ENCODE results near the gene CSNK1G1. TPM values are rescaled to one million over a fixed set of nuclear protein-coding genes. Genes with fewer than 3 reads are reported as not detected.

CSNK1G1 gene
- total and polyA plus RNA-seq, 2 donors: 7.3 to 11.8 TPM

DNA sequence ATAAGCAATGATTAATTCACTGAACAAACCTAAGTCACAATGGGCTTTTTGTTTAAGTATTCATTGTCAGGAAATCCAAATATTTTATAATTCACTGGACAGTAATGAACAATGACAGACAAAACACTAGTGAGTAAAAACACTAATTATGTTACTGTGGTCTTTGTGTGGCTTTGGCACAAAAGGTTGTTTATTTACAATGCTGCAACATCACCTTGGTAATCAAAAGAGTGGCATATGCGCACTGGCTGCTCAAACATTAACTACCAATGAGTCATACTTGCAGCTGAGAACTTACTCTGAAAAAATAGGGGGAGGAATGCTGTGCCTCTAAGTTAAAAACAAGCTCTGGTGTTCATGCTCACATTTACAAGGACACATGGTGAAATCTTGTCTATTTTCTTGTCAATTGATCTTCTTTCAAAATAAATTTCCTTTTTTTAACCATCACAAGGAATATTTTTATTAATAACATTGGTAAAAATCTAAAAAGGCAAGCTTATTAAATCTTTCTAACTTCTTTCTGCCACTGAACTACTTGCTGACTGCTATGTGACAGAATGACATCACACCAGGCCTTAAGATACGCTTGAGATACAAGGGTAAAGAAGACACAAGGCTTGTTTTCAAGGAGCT is 107.9 kb downstream of the CSNK1G1 start:
- Histone ChIP-seq H3K27ac (ENCODE audit: low read depth in 1 of 2, low read length in 1 of 2) (no peak overlapping the region), H3K4me3 (ENCODE audit: low read length in 2 of 2) (no peak overlapping the region), H3K36me3 (ENCODE audit: control insufficient read depth in 2 of 2, insufficient read depth in 2 of 2, low read length in 1 of 2) (peaks cover 0 to 6% of the 10 kb centered on the region in 2 donors), H3K9me3 (ENCODE audit: control insufficient read depth in 2 of 2, insufficient read depth in 1 of 2, low read length in 1 of 2) (no peaks in the 10 kb centered on the region), H3K4me1 (ENCODE audit: control insufficient read depth in 2 of 2, insufficient read depth in 2 of 2, low read length in 2 of 2) (no peaks in the 10 kb centered on the region), H3K27me3 (ENCODE audit: control insufficient read depth in 2 of 2, insufficient read depth in 1 of 2, low read length in 1 of 2) (no peaks in the 10 kb centered on the region)
- 97% methylated on average over 2 of the region's 2 CpGs for WGBS
- no peak for DNase-seq (ENCODE audit: low read depth in 6 of 9, low spot score in 9 of 9)

GRCh38 chr15:64247535-64247905 is 108.5 kb downstream of the CSNK1G1 start:
- Histone ChIP-seq H3K36me3 (ENCODE audit: control insufficient read depth in 2 of 2, insufficient read depth in 2 of 2, low read length in 1 of 2) (peaks cover 0 to 6% of the 10 kb centered on the region in 2 donors), H3K9me3 (ENCODE audit: control insufficient read depth in 2 of 2, insufficient read depth in 1 of 2, low read length in 1 of 2) (no peaks in the 10 kb centered on the region), H3K27me3 (ENCODE audit: control insufficient read depth in 2 of 2, insufficient read depth in 1 of 2, low read length in 1 of 2) (no peaks in the 10 kb centered on the region), H3K4me1 (ENCODE audit: control insufficient read depth in 2 of 2, insufficient read depth in 2 of 2, low read length in 2 of 2) (no peaks in the 10 kb centered on the region), H3K27ac (ENCODE audit: low read depth in 1 of 2, low read length in 1 of 2) (no peak overlapping the region), H3K4me3 (ENCODE audit: low read length in 2 of 2) (no peak overlapping the region)
- no peak for DNase-seq (ENCODE audit: low read depth in 6 of 9, low spot score in 9 of 9)

- Histone ChIP-seq H3K4me3 (ENCODE audit: low read length in 2 of 2) (no peak overlapping the region), H3K36me3 (ENCODE audit: control insufficient read depth in 2 of 2, insufficient read depth in 2 of 2, low read length in 1 of 2) (peaks cover 0 to 6% of the 10 kb centered on the region in 2 donors), H3K27me3 (ENCODE audit: control insufficient read depth in 2 of 2, insufficient read depth in 1 of 2, low read length in 1 of 2) (no peaks in the 10 kb centered on the region), H3K4me1 (ENCODE audit: control insufficient read depth in 2 of 2, insufficient read depth in 2 of 2, low read length in 2 of 2) (no peaks in the 10 kb centered on the region), H3K27ac (ENCODE audit: low read depth in 1 of 2, low read length in 1 of 2) (no peak overlapping the region), H3K9me3 (ENCODE audit: control insufficient read depth in 2 of 2, insufficient read depth in 1 of 2, low read length in 1 of 2) (no peaks in the 10 kb centered on the region)
- 95% methylated on average over 9 of the region's 9 CpGs for WGBS
- DNase-seq (ENCODE audit: low read depth in 6 of 9, low spot score in 9 of 9): no peak
Measured at GRCh38 chr15:64246364-64247189, 109.4 kb downstream of the CSNK1G1 start.

GRCh38 chr15:64245405-64245804 is 110.6 kb downstream of the CSNK1G1 start:
- Histone ChIP-seq H3K9me3 (ENCODE audit: control insufficient read depth in 2 of 2, insufficient read depth in 1 of 2, low read length in 1 of 2) (no peaks in the 10 kb centered on the region), H3K4me3 (ENCODE audit: low read length in 2 of 2) (no peak overlapping the region), H3K4me1 (ENCODE audit: control insufficient read depth in 2 of 2, insufficient read depth in 2 of 2, low read length in 2 of 2) (no peaks in the 10 kb centered on the region), H3K27ac (ENCODE audit: low read depth in 1 of 2, low read length in 1 of 2) (no peak overlapping the region), H3K27me3 (ENCODE audit: control insufficient read depth in 2 of 2, insufficient read depth in 1 of 2, low read length in 1 of 2) (no peaks in the 10 kb centered on the region), H3K36me3 (ENCODE audit: control insufficient read depth in 2 of 2, insufficient read depth in 2 of 2, low read length in 1 of 2) (peaks cover 0 to 3% of the 10 kb centered on the region in 2 donors)
- no peak for DNase-seq (ENCODE audit: low read depth in 6 of 9, low spot score in 9 of 9)
- WGBS: over 99% methylated on average over 4 of the region's 4 CpGs

DNA sequence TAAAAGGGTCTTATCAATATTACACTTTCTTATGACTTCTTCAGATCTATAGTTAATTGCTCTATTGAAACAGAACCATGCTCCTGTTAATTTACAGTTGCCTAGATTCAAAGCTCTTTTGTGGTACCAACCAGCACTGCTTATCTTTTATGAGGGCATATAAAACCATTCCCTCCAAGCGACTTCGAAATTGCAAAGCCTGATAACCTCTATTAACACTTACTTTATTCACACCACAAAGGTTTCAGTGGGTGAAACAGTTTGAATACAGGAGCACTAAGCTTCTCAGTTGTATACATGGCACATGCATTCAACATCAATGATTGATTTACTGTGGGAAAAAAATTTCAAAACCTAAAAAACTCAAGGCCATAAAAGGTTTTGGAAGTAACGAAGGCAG is 118.3 kb downstream of the CSNK1G1 start:
- Histone ChIP-seq H3K4me3 (ENCODE audit: low read length in 2 of 2) (no peak overlapping the region), H3K4me1 (ENCODE audit: control insufficient read depth in 2 of 2, insufficient read depth in 2 of 2, low read length in 2 of 2) (no peaks in the 10 kb centered on the region), H3K27ac (ENCODE audit: low read depth in 1 of 2, low read length in 1 of 2) (no peak overlapping the region), H3K9me3 (ENCODE audit: control insufficient read depth in 2 of 2, insufficient read depth in 1 of 2, low read length in 1 of 2) (no peaks in the 10 kb centered on the region), H3K36me3 (ENCODE audit: control insufficient read depth in 2 of 2, insufficient read depth in 2 of 2, low read length in 1 of 2) (no peaks in the 10 kb centered on the region), H3K27me3 (ENCODE audit: control insufficient read depth in 2 of 2, insufficient read depth in 1 of 2, low read length in 1 of 2) (no peaks in the 10 kb centered on the region)
- 96% methylated on average over 3 of the region's 3 CpGs for WGBS
- no peak for DNase-seq (ENCODE audit: low read depth in 6 of 9, low spot score in 9 of 9)

DNA sequence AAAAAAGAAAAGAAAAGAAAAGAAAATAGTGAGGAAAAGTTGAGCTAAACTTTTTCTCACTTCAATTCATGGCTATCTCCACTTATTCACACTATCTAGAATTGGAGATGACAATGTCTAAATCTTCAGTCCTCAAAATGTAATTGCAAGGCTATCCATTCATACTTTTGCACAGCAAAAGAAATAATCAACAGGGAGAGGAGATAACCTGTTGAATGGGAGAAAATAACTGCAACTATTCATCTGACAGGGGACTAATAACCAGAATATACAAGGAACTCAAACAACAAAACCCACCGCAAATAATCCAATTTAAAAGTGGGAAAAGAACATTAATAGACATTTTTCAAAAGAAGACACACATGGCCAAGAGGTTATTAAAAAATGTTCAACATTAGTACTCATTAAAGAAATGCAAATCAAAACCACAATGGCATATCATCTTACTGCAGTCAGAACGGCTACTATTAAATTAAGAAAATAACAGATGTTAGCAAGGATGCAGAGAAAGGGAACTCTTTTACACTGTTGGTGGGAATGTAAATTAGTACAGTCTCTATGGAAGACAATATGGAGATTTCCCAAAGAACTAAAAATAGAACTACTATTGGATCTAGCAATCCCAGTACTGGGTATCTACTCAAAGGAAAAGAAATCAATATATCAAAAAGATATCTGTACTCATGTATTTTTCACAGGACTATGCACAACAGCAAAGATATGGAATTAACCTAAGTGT is 119.6 kb downstream of the CSNK1G1 start:
- Histone ChIP-seq H3K4me3 (ENCODE audit: low read length in 2 of 2) (no peak overlapping the region), H3K4me1 (ENCODE audit: control insufficient read depth in 2 of 2, insufficient read depth in 2 of 2, low read length in 2 of 2) (no peaks in the 10 kb centered on the region), H3K27me3 (ENCODE audit: control insufficient read depth in 2 of 2, insufficient read depth in 1 of 2, low read length in 1 of 2) (no peaks in the 10 kb centered on the region), H3K27ac (ENCODE audit: low read depth in 1 of 2, low read length in 1 of 2) (no peak overlapping the region), H3K9me3 (ENCODE audit: control insufficient read depth in 2 of 2, insufficient read depth in 1 of 2, low read length in 1 of 2) (no peaks in the 10 kb centered on the region), H3K36me3 (ENCODE audit: control insufficient read depth in 2 of 2, insufficient read depth in 2 of 2, low read length in 1 of 2) (no peaks in the 10 kb centered on the region)
- no peak for DNase-seq (ENCODE audit: low read depth in 6 of 9, low spot score in 9 of 9)
- WGBS: 95% methylated on average over 2 of the region's 2 CpGs

- 98% methylated on average over 4 of the region's 4 CpGs for WGBS
- no peak for DNase-seq (ENCODE audit: low read depth in 6 of 9, low spot score in 9 of 9)
- no peaks in the 10 kb centered on the region for H3K36me3 ChIP-seq (ENCODE audit: control insufficient read depth in 2 of 2, insufficient read depth in 2 of 2, low read length in 1 of 2)
- H3K9me3 ChIP-seq (ENCODE audit: control insufficient read depth in 2 of 2, insufficient read depth in 1 of 2, low read length in 1 of 2): no peaks in the 10 kb centered on the region
- H3K4me1 ChIP-seq (ENCODE audit: control insufficient read depth in 2 of 2, insufficient read depth in 2 of 2, low read length in 2 of 2): no peaks in the 10 kb centered on the region
- no peaks in the 10 kb centered on the region for H3K27me3 ChIP-seq (ENCODE audit: control insufficient read depth in 2 of 2, insufficient read depth in 1 of 2, low read length in 1 of 2)
- H3K27ac ChIP-seq (ENCODE audit: low read depth in 1 of 2, low read length in 1 of 2): no peak overlapping the region
- no peak overlapping the region for H3K4me3 ChIP-seq (ENCODE audit: low read length in 2 of 2)
Measured at GRCh38 chr15:64235552-64235951, 120.4 kb downstream of the CSNK1G1 start.

GRCh38 chr15:64233299-64233698 is 122.7 kb downstream of the CSNK1G1 start:
- no peaks in the 10 kb centered on the region for H3K9me3 ChIP-seq (ENCODE audit: control insufficient read depth in 2 of 2, insufficient read depth in 1 of 2, low read length in 1 of 2)
- no peak overlapping the region for H3K27ac ChIP-seq (ENCODE audit: low read depth in 1 of 2, low read length in 1 of 2)
- H3K36me3 ChIP-seq (ENCODE audit: control insufficient read depth in 2 of 2, insufficient read depth in 2 of 2, low read length in 1 of 2): peaks cover 0 to 4% of the 10 kb centered on the region in 2 donors
- no peaks in the 10 kb centered on the region for H3K4me1 ChIP-seq (ENCODE audit: control insufficient read depth in 2 of 2, insufficient read depth in 2 of 2, low read length in 2 of 2)
- H3K4me3 ChIP-seq (ENCODE audit: low read length in 2 of 2): no peak overlapping the region
- no peaks in the 10 kb centered on the region for H3K27me3 ChIP-seq (ENCODE audit: control insufficient read depth in 2 of 2, insufficient read depth in 1 of 2, low read length in 1 of 2)
- 97% methylated on average over 4 of the region's 4 CpGs for WGBS
- DNase-seq (ENCODE audit: low read depth in 6 of 9, low spot score in 9 of 9): no peak

DNA sequence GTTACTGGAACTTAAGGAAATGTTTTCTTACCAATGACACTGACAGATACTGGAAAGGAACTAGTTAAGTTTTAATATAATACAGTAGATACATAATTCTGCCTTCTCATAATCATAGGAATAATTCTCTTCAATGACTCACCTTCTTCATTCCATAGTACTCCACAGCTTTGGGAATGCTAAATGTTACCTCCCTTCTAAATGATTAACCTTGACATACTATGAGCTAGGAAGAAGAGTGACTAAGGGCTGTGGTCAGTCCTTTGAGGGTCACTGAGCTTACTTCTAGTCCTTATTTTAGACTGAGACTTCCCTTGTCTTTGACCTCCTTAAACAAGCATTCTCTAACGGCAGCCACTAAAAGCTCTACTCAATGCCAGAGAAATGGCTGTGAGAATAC is 123.6 kb downstream of the CSNK1G1 start:
- no peak overlapping the region for H3K4me3 ChIP-seq (ENCODE audit: low read length in 2 of 2)
- H3K9me3 ChIP-seq (ENCODE audit: control insufficient read depth in 2 of 2, insufficient read depth in 1 of 2, low read length in 1 of 2): no peaks in the 10 kb centered on the region
- WGBS: 97% methylated on average over 1 of the region's 1 CpG
- H3K36me3 ChIP-seq (ENCODE audit: control insufficient read depth in 2 of 2, insufficient read depth in 2 of 2, low read length in 1 of 2): peaks cover 0 to 4% of the 10 kb centered on the region in 2 donors
- no peak overlapping the region for H3K27ac ChIP-seq (ENCODE audit: low read depth in 1 of 2, low read length in 1 of 2)
- no peaks in the 10 kb centered on the region for H3K4me1 ChIP-seq (ENCODE audit: control insufficient read depth in 2 of 2, insufficient read depth in 2 of 2, low read length in 2 of 2)
- H3K27me3 ChIP-seq (ENCODE audit: control insufficient read depth in 2 of 2, insufficient read depth in 1 of 2, low read length in 1 of 2): no peaks in the 10 kb centered on the region
- no peak for DNase-seq (ENCODE audit: low read depth in 6 of 9, low spot score in 9 of 9)
